A204.1 (cell line): ENCODE measurements around the gene ITPA.
"Not testable (repeated sequence)": the region's sequence is repeated elsewhere in the genome, so short reads cannot be mapped to it uniquely, and the experiment has no call there.

Experiments used
- FAIRE-seq: peaks from 2 replicates; lab custom pipeline; 2012; peaks lifted over from hg19 to GRCh38; lab: Jason Lieb, UNC

The ITPA gene

DNA sequence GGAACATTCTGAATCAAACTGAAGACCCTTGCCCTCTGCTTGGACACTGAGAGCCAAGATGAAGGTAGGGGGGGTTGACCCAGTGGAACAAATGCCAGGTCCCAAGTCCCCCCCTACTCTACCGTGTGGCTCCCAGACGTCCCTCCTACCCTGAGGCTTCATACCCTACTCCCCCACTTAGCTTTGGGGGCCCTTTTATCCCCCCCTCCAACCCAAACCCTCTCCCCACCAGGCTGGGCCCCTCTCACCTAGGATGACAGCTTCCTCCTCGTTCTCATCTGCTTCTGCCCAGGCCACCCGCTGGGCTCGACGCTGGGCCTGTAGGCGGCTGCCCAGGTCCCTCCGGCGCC, 6.4 kb upstream of the ITPA start:
- no peak for FAIRE-seq

GRCh38 chr20:3203315-3204123, 5.8 kb upstream of the ITPA start:
- no peak for FAIRE-seq

- no peak for FAIRE-seq
These were observed 5.0 kb upstream of the ITPA start, which contains the start of gene DDRGK1 for GRCh38 chr20:3204124-3204794. Gene DDRGK1 (minus strand): TSS chr20:3204682. CDS start chr20:3204627, 55 bp downstream.

DNA sequence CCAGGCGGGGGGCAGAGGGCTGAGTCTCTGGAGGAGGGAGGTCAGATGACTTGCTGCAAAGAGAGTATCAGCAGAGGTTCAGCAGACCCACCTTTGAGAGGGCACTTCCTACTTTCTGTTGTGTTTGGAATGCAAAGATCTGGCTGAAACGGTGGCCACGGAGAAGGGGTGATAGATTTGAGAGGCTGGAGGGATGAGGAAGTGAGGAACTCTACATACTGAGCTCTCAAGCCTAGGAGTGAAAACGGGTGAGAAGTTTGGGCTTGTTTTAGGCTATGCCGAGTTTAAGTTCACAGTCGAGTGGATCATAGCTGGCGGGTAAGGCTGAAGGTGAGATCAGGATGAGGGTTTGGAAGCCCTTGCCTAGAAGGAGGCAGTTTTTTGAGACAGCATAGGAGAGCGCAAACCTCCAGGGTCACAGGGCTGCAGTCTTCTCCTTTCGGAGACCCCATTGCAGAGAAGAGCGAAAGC, 477 bp upstream of the ITPA start:
- FAIRE-seq, result no peak

- FAIRE-seq, result no peak
These were observed 634 bp downstream of the ITPA start for GRCh38 chr20:3209946-3210317.

DNA sequence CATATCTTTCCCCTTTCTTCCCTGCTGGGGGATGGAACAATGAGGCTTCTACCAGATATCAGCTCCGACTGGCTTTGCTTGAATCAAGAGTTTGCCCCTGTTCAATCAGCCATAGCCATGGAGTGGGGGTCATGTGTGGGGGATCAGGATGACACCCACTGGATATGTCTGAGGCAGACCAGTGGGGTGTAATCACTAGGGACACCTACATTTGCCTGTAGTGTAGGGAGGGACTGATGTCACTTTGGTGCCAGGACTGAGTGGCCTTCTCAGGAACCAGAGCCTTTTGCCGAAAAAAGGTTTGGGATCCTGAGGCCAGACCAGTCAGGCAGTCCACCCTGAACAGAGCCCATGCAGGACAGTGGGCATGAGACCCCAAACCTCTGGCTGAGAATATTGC, 1.0 kb downstream of the ITPA start:
- FAIRE-seq, result no peak

DNA sequence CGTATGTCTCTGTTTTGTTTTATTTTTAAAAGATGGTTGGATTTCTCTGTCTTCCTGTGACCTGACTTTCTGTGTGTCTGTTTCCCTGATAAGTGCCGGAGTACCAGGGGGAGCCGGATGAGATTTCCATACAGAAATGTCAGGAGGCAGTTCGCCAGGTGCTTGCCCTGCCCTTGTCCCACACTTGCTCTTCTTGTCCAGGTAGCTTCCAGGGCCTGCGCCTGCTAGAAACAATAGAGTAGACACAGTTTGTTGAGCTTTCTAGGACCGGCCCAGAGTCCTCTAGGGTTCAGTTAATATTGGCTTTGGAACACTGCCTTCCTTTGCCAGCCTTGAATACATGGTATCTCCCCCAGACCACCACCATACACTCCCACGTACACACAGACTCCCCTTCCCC, 3.9 kb downstream of the ITPA start:
- no peak for FAIRE-seq

GRCh38 chr20:3215359-3215917, 6.1 kb downstream of the ITPA start:
- FAIRE-seq, result not testable (repeated sequence)

GRCh38 chr20:3218307-3218988, 9.2 kb downstream of the ITPA start:
- no peak for FAIRE-seq

- FAIRE-seq, result no peak
These were observed 12.3 kb downstream of the ITPA start for GRCh38 chr20:3221398-3222226.

- FAIRE-seq, result no peak
These were observed 13.6 kb downstream of the ITPA start for GRCh38 chr20:3222635-3223600.

DNA sequence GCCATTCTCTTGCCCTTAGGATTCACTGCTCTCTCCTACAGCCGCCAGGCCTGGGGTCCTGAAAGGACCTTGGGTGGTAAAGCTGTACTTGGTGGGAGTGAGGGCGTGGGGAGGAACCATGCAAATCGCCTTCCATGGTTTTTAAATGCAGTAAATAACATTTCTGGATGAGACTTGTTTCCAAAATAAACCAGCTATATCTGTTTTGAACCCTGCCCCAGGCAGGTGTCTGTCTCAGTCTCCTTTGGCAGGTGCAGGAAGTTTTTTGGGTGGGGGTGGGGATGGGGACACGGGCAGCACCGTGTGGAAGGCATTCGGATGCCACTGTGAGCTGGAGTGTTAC, 14.3 kb downstream of the ITPA start:
- FAIRE-seq, result no peak

- FAIRE-seq, result no peak
These were observed 14.8 kb downstream of the ITPA start for GRCh38 chr20:3223994-3224680.

DNA sequence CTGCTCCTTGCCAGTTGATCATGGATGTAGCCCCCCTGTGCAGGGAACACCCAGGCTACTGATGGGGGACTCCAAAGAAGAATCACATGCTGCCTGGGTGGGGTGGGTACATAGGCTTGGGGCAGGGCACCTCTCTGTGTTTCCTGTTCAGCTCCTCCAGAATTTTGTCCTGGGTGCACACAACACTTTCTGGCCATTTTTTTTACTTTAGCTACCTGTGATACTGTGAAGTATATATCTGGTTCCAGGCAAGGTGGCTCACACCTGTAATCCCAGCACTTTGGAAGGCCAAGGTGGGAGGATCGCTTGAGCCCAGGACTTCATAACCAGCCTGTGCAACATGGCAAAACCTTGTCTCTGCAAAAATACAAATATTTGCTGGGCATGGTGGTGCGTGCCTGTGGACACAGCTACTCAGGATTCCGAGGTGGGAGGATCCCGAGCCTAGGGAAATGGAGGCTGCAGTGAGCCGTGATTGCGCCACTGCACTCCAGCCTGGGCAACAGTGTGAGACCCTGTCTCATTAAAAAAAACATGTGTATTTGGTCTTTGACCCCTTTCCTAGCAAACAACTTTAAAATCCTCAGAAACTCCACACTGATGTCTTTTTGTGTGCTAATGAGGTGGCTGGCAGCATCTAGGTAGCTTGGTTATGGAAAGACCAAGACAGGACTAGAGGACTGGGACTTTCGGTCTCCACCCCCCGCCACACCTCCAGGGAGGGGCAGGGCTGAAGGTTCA, 15.6 kb downstream of the ITPA start:
- FAIRE-seq, result no peak

DNA sequence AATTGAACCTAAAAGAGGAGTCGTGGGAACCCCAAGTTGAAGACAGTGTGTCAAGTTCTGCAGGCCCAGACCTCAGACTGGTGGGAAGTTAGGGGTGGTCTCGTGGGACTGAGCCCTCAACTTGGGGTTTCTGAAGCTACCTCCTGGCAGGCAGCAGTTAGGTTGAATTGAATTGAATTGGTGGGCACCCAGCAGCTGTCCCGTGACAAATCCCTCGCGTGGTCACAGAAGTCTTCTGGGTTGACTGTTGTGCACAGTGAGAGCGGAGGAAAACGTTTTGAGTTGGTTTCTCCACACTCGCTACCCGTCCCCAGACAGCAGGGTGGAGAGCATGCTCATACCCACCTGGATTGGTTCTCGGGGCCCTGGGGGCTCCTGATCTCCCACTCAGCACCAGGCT, 16.8 kb downstream of the ITPA start:
- FAIRE-seq, result no peak

DNA sequence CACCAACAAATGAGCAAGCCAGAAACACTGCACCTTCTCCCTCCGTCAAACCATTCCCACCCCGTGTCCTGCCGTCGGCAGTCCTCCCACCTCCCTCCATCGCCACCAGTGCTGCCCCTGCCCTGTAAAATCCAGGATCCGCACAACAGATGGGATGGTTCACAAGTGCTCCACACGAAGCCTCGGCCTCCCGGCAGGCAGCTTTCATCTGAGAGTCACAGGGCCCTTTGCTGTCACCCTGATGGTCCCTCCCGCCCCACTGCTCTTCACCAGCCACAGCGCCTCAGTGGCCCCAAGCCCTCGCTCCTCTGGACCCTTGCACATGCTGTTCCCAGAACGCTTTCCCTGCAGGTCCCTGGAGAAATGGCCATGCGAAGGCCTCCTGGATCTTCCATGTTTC, 17.6 kb downstream of the ITPA start:
- FAIRE-seq, result no peak

DNA sequence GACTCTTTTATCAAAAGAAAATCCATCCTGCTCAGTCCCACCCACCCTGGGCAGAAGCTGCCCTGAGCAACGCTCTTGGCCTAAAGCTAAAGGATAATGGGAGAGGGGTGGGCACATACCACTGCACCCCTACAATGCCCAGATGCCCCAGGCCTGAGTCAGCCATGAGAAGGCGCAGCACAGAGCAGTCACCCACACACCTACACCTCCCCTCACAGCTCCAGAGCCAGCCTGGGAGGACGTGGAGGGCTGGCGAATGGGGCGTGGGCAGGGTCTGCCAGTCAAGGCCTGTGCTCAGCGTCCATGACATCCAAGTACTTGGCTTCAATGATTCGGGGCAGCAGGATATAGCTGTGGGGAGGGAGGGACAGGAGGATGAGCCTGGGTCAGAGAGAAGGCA, 18.2 kb downstream of the ITPA start:
- FAIRE-seq, result no peak

GRCh38 chr20:3227936-3228749, 18.8 kb downstream of the ITPA start:
- no peak for FAIRE-seq

GRCh38 chr20:3228750-3229032, 19.4 kb downstream of the ITPA start:
- no peak for FAIRE-seq
